T-cell (primary cell): ENCODE data around the gene ZNF490. TPM values are rescaled to one million over a fixed set of nuclear protein-coding genes. Genes with fewer than 3 reads are reported as not detected.
A peak's percentile ranks its signal among the peaks of the same experiment; 100 is the strongest.
"Not testable (repeated sequence)": the region's sequence is repeated elsewhere in the genome, so short reads cannot be mapped to it uniquely, and the experiment has no call there.

Experiments used
- ATAC-seq, 4 experiments: fragments of 200-7000 bp in 3 of 4; fragments of 150-1000 bp in 1 of 4; cut with Tn5 transposase; replicated peaks in 1 of 4; 1 replicate in 3 of 4; 2 replicates in 1 of 4; pipeline ENCODE4 v1.10.0; 2021; ENCODE audit warnings: moderate library complexity in 3 of 4, mild to moderate bottlenecking in 2 of 4, moderate number of reproducible peaks in 1 of 4
- CTCF ChIA-PET, 2 donors: fragments of 300-600 bp; sonication (Branson Sonifier 250); formaldehyde crosslinking; loops; one replicate each; lab custom pipeline; 2022; ENCODE audit warnings: antibody characterized with exemption in 2 of 2; lab: Charles Lee
- POLR2A ChIA-PET, 2 donors: fragments of 300-600 bp; sonication (Branson Sonifier 250); formaldehyde crosslinking; loops; one replicate each; lab custom pipeline; 2022; ENCODE audit warnings: antibody characterized with exemption in 2 of 2; lab: Charles Lee
- DNase-seq, 35 experiments: peaks; one replicate each; pipeline versions ENCODE4 v3.0.0 to v3.0.0-alpha.2; 2013 to 2023
- H3K27ac ChIP-seq: one replicate; pipeline ENCODE4 v1.5.1; 2013; ENCODE audit warnings: low read length
- H3K27me3 ChIP-seq, 2 experiments: replicated peaks in 1 of 2; 1 replicate in 1 of 2; 2 replicates in 1 of 2; pipeline versions ENCODE4 v1.6.1 to v1.7.0; 2013; ENCODE audit warnings: low read length in 1 of 2, mixed read lengths in 1 of 2; ENCODE audit not compliant: control insufficient read depth in 2 of 2, insufficient read depth in 2 of 2; ENCODE audit errors: extremely low read depth in 1 of 2
- H3K36me3 ChIP-seq, 2 donors: 1 replicate in 1 of 2; 2 replicates in 1 of 2; pipeline versions ENCODE4 v1.6.1 to v1.7.0; 2013; ENCODE audit warnings: low read length in 1 of 2; ENCODE audit not compliant: control insufficient read depth in 2 of 2, insufficient read depth in 1 of 2; ENCODE audit errors: extremely low read depth in 1 of 2
- H3K4me1 ChIP-seq, 2 experiments: 1 replicate in 1 of 2; 2 replicates in 1 of 2; pipeline versions ENCODE4 v1.6.1 to v1.7.0; 2013; ENCODE audit warnings: low read length in 2 of 2, mixed read lengths in 1 of 2; ENCODE audit not compliant: insufficient read depth in 2 of 2, control insufficient read depth in 1 of 2; ENCODE audit errors: extremely low read depth in 1 of 2
- H3K4me3 ChIP-seq, 2 donors: 1 replicate in 1 of 2; 2 replicates in 1 of 2; pipeline versions ENCODE4 v1.5.1 to v1.7.0; 2013; ENCODE audit warnings: mild to moderate bottlenecking in 2 of 2, low read length in 1 of 2, moderate library complexity in 1 of 2; ENCODE audit not compliant: control insufficient read depth in 1 of 2; ENCODE audit errors: extremely low read depth in 1 of 2
- H3K9me3 ChIP-seq: 2 replicates; pipeline ENCODE4 v1.7.0; 2013
- H3K27ac Mint-ChIP-seq, 2 donors: one replicate each; pipeline ENCODE4 v1.8.0; 2020 to 2021; ENCODE audit warnings: mild to moderate bottlenecking in 2 of 2, mixed read lengths in 2 of 2
- H3K27me3 Mint-ChIP-seq, 2 donors: one replicate each; pipeline ENCODE4 v1.8.0; 2021 to 2022; ENCODE audit warnings: mixed read lengths in 2 of 2
- H3K36me3 Mint-ChIP-seq: one replicate; pipeline ENCODE4 v1.8.0; 2021; ENCODE audit warnings: mixed read lengths
- H3K4me1 Mint-ChIP-seq, 3 donors: one replicate each; pipeline ENCODE4 v1.8.0; 2020 to 2022; ENCODE audit warnings: mixed read lengths in 3 of 3, mild to moderate bottlenecking in 1 of 3
- H3K4me3 Mint-ChIP-seq, 3 donors: one replicate each; pipeline ENCODE4 v1.8.0; 2020 to 2022; ENCODE audit warnings: mild to moderate bottlenecking in 3 of 3, mixed read lengths in 3 of 3, moderate library complexity in 3 of 3
- H3K9me3 Mint-ChIP-seq, 3 donors: one replicate each; pipeline ENCODE4 v1.8.0; 2020 to 2022; ENCODE audit warnings: mixed read lengths in 3 of 3
- WGBS: methylation state at CpG from one replicate; pipeline ENCODE4 v1.1.5; 2013; ENCODE audit warnings: missing lambda C conversion rate; ENCODE audit not compliant: insufficient coverage; 5-methylcytosine and 5-hydroxymethylcytosine counted together
- total RNA-seq, 35 experiments: library from RNA in 6 of 35; stranded (reverse) in 6 of 35; fragments of 120-200 nt in 1 of 35; gene quantifications; one replicate each; pipeline versions ENCODE4 v1.2.1 to v1.2.4 and lab custom pipeline; 2013 to 2026

The ZNF490 gene
- total RNA-seq, 5 donors from 2014 or later (not counting 1 experiment from before 2014, with no cell fraction given), result 11.8 to 14.0 (median 12.4) TPM

DNA sequence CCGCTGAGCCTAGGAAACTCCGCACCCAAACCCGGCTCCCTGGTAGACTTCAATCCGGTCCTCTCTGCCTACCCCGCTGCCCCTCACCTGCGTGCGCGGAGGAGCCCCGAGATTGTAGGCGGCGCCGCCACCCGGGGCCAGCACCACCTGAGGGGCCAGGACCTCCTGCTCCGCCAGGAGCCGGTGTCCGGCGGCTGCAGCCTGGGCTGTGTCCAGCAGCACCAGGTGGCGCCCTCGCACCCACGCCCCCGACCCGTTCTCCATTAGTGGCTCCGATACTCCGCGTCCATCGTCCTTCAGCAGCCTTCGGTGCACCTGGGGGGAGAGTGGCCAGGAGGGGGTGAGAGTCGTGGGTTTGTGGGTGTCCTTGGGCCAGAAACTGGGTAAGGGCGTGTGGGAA, 37.5 kb upstream of the ZNF490 start:
- Mint-ChIP-seq H3K27ac (no peak overlapping the region), H3K36me3 (peaks cover 13% of the 10 kb centered on the region), H3K4me3 (peak overlapping the region in 1 of 3 donors; percentile 9), H3K9me3 (no peaks in the 10 kb centered on the region), H3K27me3 (no peaks in the 10 kb centered on the region), H3K4me1 (peaks cover 0 to 2% (median 0%) of the 10 kb centered on the region in 3 donors)
- ChIA-PET POLR2A (no interaction called here), CTCF (no interaction called here)
- H3K27ac ChIP-seq, result no peak overlapping the region
- no peak for DNase-seq
- no peak for ATAC-seq
- peaks cover 4 to 16% of the 10 kb centered on the region in 2 donors for H3K36me3 ChIP-seq
- no peaks in the 10 kb centered on the region for H3K4me1 ChIP-seq
- H3K4me3 ChIP-seq, result no peak overlapping the region
- H3K27me3 ChIP-seq, result no peaks in the 10 kb centered on the region
- no peaks in the 10 kb centered on the region for H3K9me3 ChIP-seq
- 91% methylated on average over 22 of the region's 29 CpGs for WGBS

DNA sequence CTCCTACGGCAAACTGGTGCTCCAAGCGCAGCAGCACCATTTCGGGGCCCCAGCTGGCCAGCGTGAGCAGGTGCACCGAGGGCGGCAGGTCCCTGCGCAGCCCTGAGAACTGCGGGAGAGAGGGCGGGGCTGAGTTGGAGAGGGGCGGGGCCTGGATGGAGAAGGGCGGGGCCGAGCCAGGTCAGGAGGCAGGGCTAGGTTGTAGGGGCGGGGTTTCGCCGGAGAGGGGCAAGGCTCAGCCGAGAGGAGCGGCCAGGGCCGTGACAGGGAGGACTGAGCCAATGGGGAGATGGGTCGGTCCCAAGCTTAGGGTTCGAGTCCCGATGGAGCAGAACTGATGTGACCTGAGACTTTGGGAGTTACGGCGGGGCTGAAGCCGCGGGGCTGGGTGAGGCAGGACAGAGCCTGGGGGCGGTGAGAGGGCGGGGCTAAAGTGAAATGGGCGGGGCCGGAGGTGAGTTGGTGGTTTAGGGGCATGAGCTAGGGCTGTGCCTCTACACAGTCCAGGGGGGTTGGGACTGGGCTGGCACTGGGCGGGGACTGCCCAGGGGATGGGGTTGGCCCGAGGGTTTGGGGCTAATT, 37.0 kb upstream of the ZNF490 start:
- Mint-ChIP-seq H3K4me1 (peaks cover 0 to 2% (median 0%) of the 10 kb centered on the region in 3 donors), H3K9me3 (no peaks in the 10 kb centered on the region), H3K27ac (no peak overlapping the region), H3K36me3 (peaks cover 13% of the 10 kb centered on the region), H3K27me3 (no peaks in the 10 kb centered on the region), H3K4me3 (peak overlapping the region in 1 of 3 donors; percentile 9)
- Histone ChIP-seq H3K27ac (no peak overlapping the region), H3K27me3 (no peaks in the 10 kb centered on the region), H3K9me3 (no peaks in the 10 kb centered on the region), H3K36me3 (peaks cover 4 to 16% of the 10 kb centered on the region in 2 donors), H3K4me1 (no peaks in the 10 kb centered on the region), H3K4me3 (no peak overlapping the region)
- DNase-seq, result peak in 7 of 35 experiments; percentile 12 to 43 (median 20)
- CTCF ChIA-PET, result no interaction called here
- POLR2A ChIA-PET, result no interaction called here
- peak; percentile 49 to 81 (median 54) for ATAC-seq
- WGBS, result 88% methylated on average over 29 of the region's 31 CpGs

DNA sequence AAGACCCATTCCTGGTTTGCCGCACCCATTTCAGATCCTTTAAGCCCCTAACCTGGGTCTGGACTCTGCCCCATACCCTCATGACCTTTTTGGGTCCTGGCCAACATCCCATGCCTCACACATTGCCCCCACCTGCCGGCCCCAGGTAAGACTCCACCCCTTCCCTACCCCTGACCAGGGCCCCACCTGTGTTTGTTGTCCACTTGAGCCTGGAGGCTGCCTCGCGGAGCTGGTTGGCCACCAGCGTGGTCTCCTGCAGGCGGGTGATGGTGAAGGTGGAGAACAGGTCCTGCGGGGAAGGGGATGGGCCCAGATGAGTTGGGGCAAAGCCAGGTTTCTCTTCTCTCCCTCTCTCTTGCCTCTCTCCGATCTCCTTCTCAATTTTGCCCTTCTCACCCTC, 36.4 kb upstream of the ZNF490 start:
- Histone ChIP-seq H3K27me3 (no peaks in the 10 kb centered on the region), H3K36me3 (peaks cover 4 to 12% of the 10 kb centered on the region in 2 donors), H3K4me3 (no peak overlapping the region), H3K9me3 (no peaks in the 10 kb centered on the region), H3K27ac (no peak overlapping the region), H3K4me1 (no peaks in the 10 kb centered on the region)
- 82% methylated on average over 3 of the region's 8 CpGs for WGBS
- ChIA-PET POLR2A (no interaction called here), CTCF (interaction anchor here in 1 of 2 donors (0.5 kb wide), 1 partner anchor 9 kb away, joined by 7 read pairs; no protein-coding TSS in a partner anchor)
- H3K4me1 Mint-ChIP-seq, result peaks cover 0 to 2% (median 0%) of the 10 kb centered on the region in 3 donors
- ATAC-seq, result peak in 2 of 4 experiments; percentile 14 to 17
- H3K9me3 Mint-ChIP-seq, result no peaks in the 10 kb centered on the region
- peak overlapping the region in 1 of 2 donors; percentile 57 for H3K27ac Mint-ChIP-seq
- H3K4me3 Mint-ChIP-seq, result no peak overlapping the region
- H3K27me3 Mint-ChIP-seq, result no peaks in the 10 kb centered on the region
- DNase-seq, result no peak
- peaks cover 13% of the 10 kb centered on the region for H3K36me3 Mint-ChIP-seq

DNA sequence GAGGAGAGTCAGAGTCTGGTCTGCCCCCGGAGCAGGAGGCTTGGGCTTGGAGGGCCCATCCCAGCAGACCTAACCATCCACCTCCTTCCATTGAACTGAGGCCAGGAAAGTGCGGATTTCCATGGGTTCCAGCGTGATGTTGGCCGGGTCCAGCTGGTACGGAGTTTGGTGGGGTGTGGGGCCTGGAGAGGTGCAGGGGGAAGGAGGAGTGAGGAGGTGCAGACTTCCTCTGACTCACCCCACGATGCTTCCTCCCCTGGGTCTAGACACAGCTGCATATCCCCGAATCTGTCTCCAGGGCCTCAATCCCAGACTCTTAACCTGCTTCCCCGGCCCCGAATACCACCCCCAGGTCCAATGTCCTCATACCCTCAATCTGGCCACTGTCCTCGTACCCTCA, 35.9 kb upstream of the ZNF490 start:
- 86% methylated on average over 4 of the region's 10 CpGs for WGBS
- H3K9me3 ChIP-seq, result no peaks in the 10 kb centered on the region
- H3K27me3 ChIP-seq, result no peaks in the 10 kb centered on the region
- peaks cover 0 to 2% (median 0%) of the 10 kb centered on the region in 3 donors for H3K4me1 Mint-ChIP-seq
- ATAC-seq, result no peak
- H3K27ac ChIP-seq, result no peak overlapping the region
- no peaks in the 10 kb centered on the region for H3K9me3 Mint-ChIP-seq
- ChIA-PET CTCF (interaction anchor here in 1 of 2 donors (0.5 kb wide), 1 partner anchor 9 kb away, joined by 7 read pairs; no protein-coding TSS in a partner anchor), POLR2A (no interaction called here)
- peak overlapping the region in 1 of 2 donors; percentile 57 for H3K27ac Mint-ChIP-seq
- H3K4me3 Mint-ChIP-seq, result no peak overlapping the region
- no peak for DNase-seq
- no peak overlapping the region for H3K4me3 ChIP-seq
- no peaks in the 10 kb centered on the region for H3K4me1 ChIP-seq
- no peaks in the 10 kb centered on the region for H3K27me3 Mint-ChIP-seq
- H3K36me3 ChIP-seq, result peaks cover 4 to 7% of the 10 kb centered on the region in 2 donors
- H3K36me3 Mint-ChIP-seq, result peaks cover 9% of the 10 kb centered on the region

DNA sequence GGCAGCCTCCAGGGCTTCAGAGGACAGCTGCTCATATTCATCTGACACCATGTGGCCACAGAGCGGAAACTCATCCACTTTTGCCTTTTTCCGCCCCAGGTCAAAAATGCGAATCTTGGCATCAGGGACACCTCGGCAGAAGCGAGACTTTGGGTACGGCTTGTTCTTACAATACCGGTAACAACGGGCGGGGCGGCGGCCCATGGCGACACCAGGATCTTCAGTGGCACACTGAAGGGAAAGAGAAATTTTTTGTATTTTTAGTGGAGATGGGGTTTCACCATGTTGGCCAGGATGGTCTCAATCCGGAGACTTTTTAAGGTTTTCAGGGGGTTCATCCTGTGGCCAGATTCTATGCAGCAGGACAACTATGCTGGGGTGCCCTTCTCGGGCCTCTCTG, 33.1 kb upstream of the ZNF490 start:
- CTCF ChIA-PET, H3K9me3 ChIP-seq, H3K27me3 ChIP-seq, H3K36me3 ChIP-seq, DNase-seq, H3K9me3 Mint-ChIP-seq, POLR2A ChIA-PET, H3K4me3 ChIP-seq, ATAC-seq, H3K36me3 Mint-ChIP-seq, H3K27ac Mint-ChIP-seq, H3K27ac ChIP-seq, H3K4me3 Mint-ChIP-seq, H3K27me3 Mint-ChIP-seq: not testable (repeated sequence)
- 95% methylated on average over 12 of the region's 14 CpGs for WGBS
- H3K4me1 ChIP-seq, result peaks cover 0 to 14% of the 10 kb centered on the region in 2 experiments
- peaks cover 8 to 12% (median 10%) of the 10 kb centered on the region in 3 donors for H3K4me1 Mint-ChIP-seq

DNA sequence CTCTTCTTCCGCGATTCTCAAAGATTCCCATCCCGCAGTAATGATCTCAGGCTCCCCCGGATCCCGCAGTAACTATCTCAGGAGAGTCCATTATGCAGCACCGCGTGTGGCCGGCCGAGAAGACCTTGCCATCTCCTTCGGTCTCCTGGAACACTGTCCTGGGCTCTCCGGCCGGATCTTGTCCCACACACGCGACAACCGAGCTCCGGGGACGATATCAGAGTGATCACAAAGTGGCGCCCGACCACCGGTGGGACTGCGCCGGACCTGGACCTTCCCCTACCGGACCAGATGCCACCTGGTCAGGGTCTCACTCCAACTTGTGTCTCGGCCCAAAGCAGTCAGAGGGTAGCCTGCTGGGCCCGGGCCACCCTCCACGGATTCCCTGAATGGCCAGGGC, 31.9 kb upstream of the ZNF490 start:
- Histone ChIP-seq H3K4me1 (peaks cover 0 to 14% of the 10 kb centered on the region in 2 experiments), H3K27me3 (no peaks in the 10 kb centered on the region), H3K9me3 (no peaks in the 10 kb centered on the region), H3K27ac (no peak overlapping the region), H3K36me3 (peaks cover 0 to 4% of the 10 kb centered on the region in 2 donors), H3K4me3 (no peak overlapping the region)
- H3K4me3 Mint-ChIP-seq, result no peak overlapping the region
- H3K4me1 Mint-ChIP-seq, result peaks cover 8 to 10% (median 10%) of the 10 kb centered on the region in 3 donors
- 96% methylated on average over 19 of the region's 26 CpGs for WGBS
- CTCF ChIA-PET, result interaction anchor here in 1 of 2 donors (0.7 kb wide), 1 partner anchor 27 kb away, joined by 3 read pairs; no protein-coding TSS in a partner anchor
- DNase-seq (no peak), ATAC-seq (no peak)
- H3K27ac Mint-ChIP-seq, result no peak overlapping the region
- no peaks in the 10 kb centered on the region for H3K9me3 Mint-ChIP-seq
- H3K36me3 Mint-ChIP-seq, result peaks cover 4% of the 10 kb centered on the region
- POLR2A ChIA-PET, result no interaction called here
- no peaks in the 10 kb centered on the region for H3K27me3 Mint-ChIP-seq
